NCI-H1417 (cell line): ENCODE data around the gene JAK2.
"Not testable (repeated sequence)": the region's sequence is repeated elsewhere in the genome, so short reads cannot be mapped to it uniquely, and the experiment has no call there.

Experiments
- DNase-seq, 3 experiments: peaks; one replicate each; lab custom pipeline; 2025; lab: John Stamatoyannopoulos, UW

Gene JAK2

GRCh38 chr9:4980086-4980727 lies 4.9 kb upstream of the JAK2 start:
- DNase-seq: no peak

GRCh38 chr9:4982721-4983482 lies 2.2 kb upstream of the JAK2 start:
- no peak for DNase-seq

GRCh38 chr9:4983601-4984165 lies 1.4 kb upstream of the JAK2 start:
- peak in 2 of 3 experiments; percentile 20 to 23 for DNase-seq

- DNase-seq: no peak
Measured at GRCh38 chr9:4984171-4984620, 876 bp upstream of the JAK2 start.

- DNase-seq: peak in 1 of 3 experiments; percentile 50
Measured at GRCh38 chr9:4985386-4986266, 554 bp downstream of the JAK2 start.

GRCh38 chr9:4986296-4986695 lies 1.2 kb downstream of the JAK2 start:
- no peak for DNase-seq

GRCh38 chr9:4986783-4987182 lies 1.7 kb downstream of the JAK2 start:
- no peak for DNase-seq

GRCh38 chr9:4987961-4988421 lies 2.9 kb downstream of the JAK2 start:
- peak; percentile 41 to 75 (median 45) for DNase-seq

- DNase-seq: no peak
Measured at GRCh38 chr9:4992872-4993271, 7.8 kb downstream of the JAK2 start.

- DNase-seq: peak in 1 of 3 experiments; percentile 13
Measured at GRCh38 chr9:4994166-4994890, 9.3 kb downstream of the JAK2 start.

- DNase-seq: no peak
Measured at GRCh38 chr9:4997196-4997595, 12.1 kb downstream of the JAK2 start.

- DNase-seq: no peak
Measured at GRCh38 chr9:4997631-4998030, 12.6 kb downstream of the JAK2 start.

- no peak for DNase-seq
Measured at GRCh38 chr9:5002811-5003210, 17.7 kb downstream of the JAK2 start.

GRCh38 chr9:5004481-5004880 lies 19.4 kb downstream of the JAK2 start:
- no peak for DNase-seq

GRCh38 chr9:5008202-5008601 lies 23.1 kb downstream of the JAK2 start:
- DNase-seq: no peak

GRCh38 chr9:5013374-5013773 lies 28.3 kb downstream of the JAK2 start:
- no peak for DNase-seq

GRCh38 chr9:5015934-5016333 lies 30.9 kb downstream of the JAK2 start:
- DNase-seq: no peak

- DNase-seq: no peak
Measured at GRCh38 chr9:5025416-5025815, 40.3 kb downstream of the JAK2 start.

- not testable (repeated sequence) for DNase-seq
Measured at GRCh38 chr9:5031941-5032340, 46.9 kb downstream of the JAK2 start.

GRCh38 chr9:5040730-5041389 lies 55.8 kb downstream of the JAK2 start:
- DNase-seq: no peak
